Activated CD4-positive, alpha-beta T cell treated with anti-CD3 and anti-CD28 coated beads, Interleukin-2, amount 50 U/mL, for 48 hours (primary cell): ENCODE measurements around the gene JUP.

Experiments used
- DNase-seq, 2 experiments: peaks; one replicate each; pipeline ENCODE4 v3.0.0-alpha.2; 2020

JUP gene

GRCh38 chr17:41806685-41807445, 20.4 kb upstream of the JUP start:
- no peak for DNase-seq

- no peak for DNase-seq
Observed at GRCh38 chr17:41803049-41804020, 16.8 kb upstream of the JUP start.

- peak; percentile 80 to 84 for DNase-seq
Observed at GRCh38 chr17:41801374-41802271, 15.1 kb upstream of the JUP start.

GRCh38 chr17:41800601-41801373, 14.3 kb upstream of the JUP start:
- no peak for DNase-seq

GRCh38 chr17:41799366-41799765, 12.9 kb upstream of the JUP start:
- no peak for DNase-seq

GRCh38 chr17:41797377-41797776, 10.9 kb upstream of the JUP start:
- DNase-seq: no peak

- DNase-seq: no peak
Observed at GRCh38 chr17:41796121-41796895, 9.8 kb upstream of the JUP start.

- DNase-seq: no peak
Observed at GRCh38 chr17:41794540-41794975, 8.0 kb upstream of the JUP start.

GRCh38 chr17:41793784-41794539, 7.5 kb upstream of the JUP start:
- DNase-seq: no peak

GRCh38 chr17:41792845-41793783, 6.6 kb upstream of the JUP start:
- DNase-seq: no peak

GRCh38 chr17:41787021-41787418, 509 bp upstream of the JUP start:
- DNase-seq: no peak

GRCh38 chr17:41785859-41786226, 668 bp downstream of the JUP start:
- DNase-seq: no peak

- DNase-seq: no peak
Observed at GRCh38 chr17:41785091-41785858, 1.2 kb downstream of the JUP start.

- DNase-seq: no peak
Observed at GRCh38 chr17:41784207-41784744, 2.2 kb downstream of the JUP start.

- DNase-seq: no peak
Observed at GRCh38 chr17:41782142-41782541, 4.4 kb downstream of the JUP start.

GRCh38 chr17:41781404-41782110, 5.0 kb downstream of the JUP start:
- no peak for DNase-seq

GRCh38 chr17:41779954-41780353, 6.6 kb downstream of the JUP start:
- no peak for DNase-seq
